Measurements from ENCODE around the gene CREG1. TPM values are rescaled to one million over a fixed set of nuclear protein-coding genes. Genes with fewer than 3 reads are reported as not detected.

Gene CREG1
- total RNA-seq, 4 donors from 2014 or later: 247 to 294 (median 285) TPM

GRCh38 chr1:167592475-167592874, 38.9 kb upstream of the CREG1 start:
- no peak for TF ChIP-seq CTCF (IDR thresholded peaks at IDR 0.05)
- DNase-seq (ENCODE audit: low spot score) (no peak), ATAC-seq (ENCODE audit: low FRiP score) (no peak)

GRCh38 chr1:167588361-167588760, 34.8 kb upstream of the CREG1 start:
- TF ChIP-seq CTCF (IDR thresholded peaks at IDR 0.05): no peak
- ATAC-seq (ENCODE audit: low FRiP score) (no peak), DNase-seq (ENCODE audit: low spot score) (no peak)

GRCh38 chr1:167587872-167588271, 34.3 kb upstream of the CREG1 start:
- TF ChIP-seq CTCF (IDR thresholded peaks at IDR 0.05): no peak
- no peak for DNase-seq (ENCODE audit: low spot score)
- ATAC-seq (ENCODE audit: low FRiP score): no peak

GRCh38 chr1:167587342-167587741, 33.8 kb upstream of the CREG1 start:
- no peak for TF ChIP-seq CTCF (IDR thresholded peaks at IDR 0.05)
- DNase-seq (ENCODE audit: low spot score) (no peak), ATAC-seq (ENCODE audit: low FRiP score) (no peak)

GRCh38 chr1:167584581-167584980, 31.0 kb upstream of the CREG1 start:
- DNase-seq (ENCODE audit: low spot score) (no peak), ATAC-seq (ENCODE audit: low FRiP score) (no peak)
- TF ChIP-seq CTCF (IDR thresholded peaks at IDR 0.05): no peak

- DNase-seq (ENCODE audit: low spot score): no peak
- ATAC-seq (ENCODE audit: low FRiP score): no peak
- no peak for TF ChIP-seq CTCF (IDR thresholded peaks at IDR 0.05)
Measured at GRCh38 chr1:167582722-167583121, 29.2 kb upstream of the CREG1 start.

GRCh38 chr1:167582064-167582463, 28.5 kb upstream of the CREG1 start:
- TF ChIP-seq CTCF (IDR thresholded peaks at IDR 0.05): no peak
- no peak for ATAC-seq (ENCODE audit: low FRiP score)
- no peak for DNase-seq (ENCODE audit: low spot score)
